Neuronal stem cell (in vitro differentiated cells): ENCODE measurements around the gene LMF1. TPM values are rescaled to one million over a fixed set of nuclear protein-coding genes. Genes with fewer than 3 reads are reported as not detected.

Source experiments
- DNase-seq: peaks from one replicate; pipeline ENCODE4 v3.0.0-alpha.2; 2013; ENCODE audit warnings: low spot score
- H2AFZ ChIP-seq: one replicate; pipeline ENCODE4 v1.6.1; 2013; ENCODE audit warnings: mild to moderate bottlenecking, low read length, inconsistent platforms
- H2AK5ac ChIP-seq: 2 replicates; pipeline ENCODE4 v1.6.1; 2013; ENCODE audit warnings: low read depth, mild to moderate bottlenecking, inconsistent platforms, low read length, moderate library complexity, mixed read lengths
- H2BK120ac ChIP-seq: 2 replicates; pipeline ENCODE4 v1.6.1; 2013; ENCODE audit warnings: low read depth, mild to moderate bottlenecking, inconsistent platforms, low read length, moderate library complexity, mixed read lengths
- H2BK12ac ChIP-seq: one replicate; pipeline ENCODE4 v1.6.1; 2013; ENCODE audit warnings: low read length, inconsistent platforms
- H2BK15ac ChIP-seq: 2 replicates; pipeline ENCODE4 v1.6.1; 2013; ENCODE audit warnings: mild to moderate bottlenecking, low read length, inconsistent platforms, mixed read lengths
- H2BK5ac ChIP-seq: one replicate; pipeline ENCODE4 v1.6.1; 2013; ENCODE audit warnings: inconsistent platforms, mild to moderate bottlenecking, low read length, moderate library complexity
- H3K14ac ChIP-seq: one replicate; pipeline ENCODE4 v1.6.1; 2013; ENCODE audit warnings: low read length, inconsistent platforms
- H3K18ac ChIP-seq: 2 replicates; pipeline ENCODE4 v1.6.1; 2013; ENCODE audit warnings: low read length, inconsistent platforms
- H3K23ac ChIP-seq: 2 replicates; pipeline ENCODE4 v1.6.1; 2013; ENCODE audit warnings: low read depth, mild to moderate bottlenecking, mixed read lengths, low read length, inconsistent platforms; ENCODE audit not compliant: poor library complexity
- H3K27ac ChIP-seq: replicated peaks from 3 replicates; pipeline ENCODE4 v1.5.1; 2013; ENCODE audit warnings: low read length, inconsistent platforms
- H3K27me3 ChIP-seq, 3 experiments: 2 replicates each; pipeline ENCODE4 v1.6.1; 2013; ENCODE audit warnings: low read length in 3 of 3, mild to moderate bottlenecking in 2 of 3, inconsistent platforms in 1 of 3, low read depth in 1 of 3, mixed read lengths in 1 of 3, moderate library complexity in 1 of 3; ENCODE audit not compliant: control insufficient read depth in 3 of 3, insufficient read depth in 3 of 3
- H3K36me3 ChIP-seq, 2 donors: replicated peaks in 1 of 2; 2 replicates each; pipeline ENCODE4 v1.6.1; 2013; ENCODE audit warnings: low read length in 2 of 2; ENCODE audit not compliant: control insufficient read depth in 2 of 2, insufficient read depth in 2 of 2
- H3K4ac ChIP-seq: 2 replicates; pipeline ENCODE4 v1.6.1; 2013; ENCODE audit warnings: inconsistent platforms, mild to moderate bottlenecking, low read length, moderate library complexity
- H3K4me1 ChIP-seq, 2 donors: 1 replicate in 1 of 2; 2 replicates in 1 of 2; pipeline ENCODE4 v1.6.1; 2013; ENCODE audit warnings: low read length in 2 of 2, low read depth in 1 of 2; ENCODE audit not compliant: control insufficient read depth in 2 of 2, insufficient read depth in 1 of 2
- H3K4me2 ChIP-seq: one replicate; pipeline ENCODE4 v1.6.1; 2013; ENCODE audit warnings: mild to moderate bottlenecking, low read length, inconsistent platforms; ENCODE audit not compliant: insufficient read depth, poor library complexity, severe bottlenecking
- H3K4me3 ChIP-seq, 2 donors: 2 replicates each; pipeline ENCODE4 v1.5.1; 2013; ENCODE audit warnings: low read length in 2 of 2, mild to moderate bottlenecking in 2 of 2, inconsistent platforms in 1 of 2, moderate library complexity in 1 of 2
- H3K79me1 ChIP-seq: one replicate; pipeline ENCODE4 v1.6.1; 2013; ENCODE audit warnings: low read depth, mild to moderate bottlenecking, inconsistent platforms, low read length, moderate library complexity
- H3K9ac ChIP-seq: one replicate; pipeline ENCODE4 v1.6.1; 2013; ENCODE audit warnings: mild to moderate bottlenecking, low read depth, low read length, inconsistent platforms; ENCODE audit not compliant: poor library complexity
- H3K9me3 ChIP-seq, 2 donors: replicated peaks in 1 of 2; 2 replicates each; pipeline versions ENCODE3 to v1.6.1; 2013; ENCODE audit warnings: low read length in 2 of 2, mild to moderate bottlenecking in 2 of 2, inconsistent platforms in 1 of 2, low read depth in 1 of 2, mixed read lengths in 1 of 2, moderate library complexity in 1 of 2; ENCODE audit not compliant: control insufficient read depth in 2 of 2, insufficient read depth in 1 of 2
- H4K8ac ChIP-seq: one replicate; pipeline ENCODE4 v1.6.1; 2013; ENCODE audit warnings: low read depth, mild to moderate bottlenecking, inconsistent platforms, low read length, moderate library complexity
- H4K91ac ChIP-seq: one replicate; pipeline ENCODE4 v1.6.1; 2013; ENCODE audit warnings: low read length, low read depth, mild to moderate bottlenecking, inconsistent platforms; ENCODE audit not compliant: poor library complexity
- WGBS, 2 donors: extraction: QIAGEN DNeasy Blood & Tissue Kit; methylation state at CpG; one replicate each; pipeline ENCODE4 v1.1.7; 2013; ENCODE audit warnings: missing lambda C conversion rate in 2 of 2, mixed read lengths in 1 of 2; ENCODE audit not compliant: insufficient read length in 2 of 2, insufficient replicate concordance in 1 of 2; ENCODE audit errors: extremely low coverage in 2 of 2; 5-methylcytosine and 5-hydroxymethylcytosine counted together
- polyA plus RNA-seq, 2 experiments: library from polyadenylated mRNA; stranded (reverse); fragments of 200-250 nt; gene quantifications; one replicate each; pipeline ENCODE4 v1.2.3, GENCODE V29; 2013

LMF1 gene
- 6.9 TPM for polyA plus RNA-seq (2013, experiment 1 of 2)
- 6.7 TPM for polyA plus RNA-seq (2013, experiment 2 of 2)

- peaks cover 3% of the 10 kb centered on the region for H3K79me1 ChIP-seq
- H2BK5ac ChIP-seq = peak within 1 kb of the TSS; percentile 79
- peak within 1 kb of the TSS; percentile 64 for H3K27ac ChIP-seq
- peak within 1 kb of the TSS; percentile 94 for H3K23ac ChIP-seq
- peak within 1 kb of the TSS; percentile 99 for H2AK5ac ChIP-seq
- H3K9me3 ChIP-seq = peaks cover 0 to 14% of the 10 kb centered on the region in 2 donors
- peak within 1 kb of the TSS; percentile 99 for H2BK15ac ChIP-seq
- peak within 1 kb of the TSS; percentile 97 for H3K14ac ChIP-seq
- H3K27me3 ChIP-seq = peaks cover 0 to 8% (median 0%) of the 10 kb centered on the region in 3 experiments
- peak within 1 kb of the TSS; percentile 98 for H3K9ac ChIP-seq
- H3K4ac ChIP-seq = peak within 1 kb of the TSS; percentile 87
- peak; percentile 89 for DNase-seq
- H4K8ac ChIP-seq = no peak within 1 kb of the TSS
- peak within 1 kb of the TSS; percentile 98 for H2AFZ ChIP-seq
- peak within 1 kb of the TSS; percentile 81 for H3K4me2 ChIP-seq
- peak within 1 kb of the TSS; percentile 97 for H2BK120ac ChIP-seq
- peak within 1 kb of the TSS; percentile 98 for H3K18ac ChIP-seq
- H3K36me3 ChIP-seq = peaks cover 4 to 18% of the 10 kb centered on the region in 2 donors
- H4K91ac ChIP-seq = peak within 1 kb of the TSS; percentile 74
- H2BK12ac ChIP-seq = peak within 1 kb of the TSS; percentile 100
- H3K4me3 ChIP-seq = peak within 1 kb of the TSS; percentile 73 to 86
- WGBS, 2 donors = no CpG with 5 or more reads among the region's 71 CpGs
- H3K4me1 ChIP-seq = peaks cover 15 to 27% of the 10 kb centered on the region in 2 donors
Measured at GRCh38 chr16:970766-971581, at the start of gene LMF1. Gene LMF1, minus strand, starts transcription at chr16:970984. Its CDS starts 4 bp downstream, at chr16:970980.

- H2BK5ac ChIP-seq = peak overlapping the region; percentile 85
- H3K4ac ChIP-seq = peak overlapping the region; percentile 53
- H3K9ac ChIP-seq = no peak overlapping the region
- peaks cover 12 to 32% of the 10 kb centered on the region in 2 donors for H3K4me1 ChIP-seq
- H3K79me1 ChIP-seq = no peaks in the 10 kb centered on the region
- peak overlapping the region; percentile 97 for H3K18ac ChIP-seq
- H2AK5ac ChIP-seq = peak overlapping the region; percentile 97
- no CpG with 5 or more reads among the region's 11 CpGs for WGBS, 2 donors
- no peak overlapping the region for H4K91ac ChIP-seq
- no peak overlapping the region for H3K4me2 ChIP-seq
- H3K36me3 ChIP-seq = no peaks in the 10 kb centered on the region
- H3K4me3 ChIP-seq = no peak overlapping the region
- DNase-seq = no peak
- H3K9me3 ChIP-seq = peaks cover 0 to 3% of the 10 kb centered on the region in 2 donors
- H4K8ac ChIP-seq = no peak overlapping the region
- H2BK12ac ChIP-seq = peak overlapping the region; percentile 97
- no peak overlapping the region for H3K14ac ChIP-seq
- peak overlapping the region; percentile 85 for H3K27ac ChIP-seq
- H3K23ac ChIP-seq = peak overlapping the region; percentile 25
- peak overlapping the region; percentile 94 for H2BK120ac ChIP-seq
- H2AFZ ChIP-seq = peak overlapping the region; percentile 29
- peak overlapping the region; percentile 65 for H2BK15ac ChIP-seq
- peaks cover 0 to 34% (median 0%) of the 10 kb centered on the region in 3 experiments for H3K27me3 ChIP-seq
Measured at GRCh38 chr16:1020091-1020399, 49.3 kb upstream of the LMF1 start.

DNA sequence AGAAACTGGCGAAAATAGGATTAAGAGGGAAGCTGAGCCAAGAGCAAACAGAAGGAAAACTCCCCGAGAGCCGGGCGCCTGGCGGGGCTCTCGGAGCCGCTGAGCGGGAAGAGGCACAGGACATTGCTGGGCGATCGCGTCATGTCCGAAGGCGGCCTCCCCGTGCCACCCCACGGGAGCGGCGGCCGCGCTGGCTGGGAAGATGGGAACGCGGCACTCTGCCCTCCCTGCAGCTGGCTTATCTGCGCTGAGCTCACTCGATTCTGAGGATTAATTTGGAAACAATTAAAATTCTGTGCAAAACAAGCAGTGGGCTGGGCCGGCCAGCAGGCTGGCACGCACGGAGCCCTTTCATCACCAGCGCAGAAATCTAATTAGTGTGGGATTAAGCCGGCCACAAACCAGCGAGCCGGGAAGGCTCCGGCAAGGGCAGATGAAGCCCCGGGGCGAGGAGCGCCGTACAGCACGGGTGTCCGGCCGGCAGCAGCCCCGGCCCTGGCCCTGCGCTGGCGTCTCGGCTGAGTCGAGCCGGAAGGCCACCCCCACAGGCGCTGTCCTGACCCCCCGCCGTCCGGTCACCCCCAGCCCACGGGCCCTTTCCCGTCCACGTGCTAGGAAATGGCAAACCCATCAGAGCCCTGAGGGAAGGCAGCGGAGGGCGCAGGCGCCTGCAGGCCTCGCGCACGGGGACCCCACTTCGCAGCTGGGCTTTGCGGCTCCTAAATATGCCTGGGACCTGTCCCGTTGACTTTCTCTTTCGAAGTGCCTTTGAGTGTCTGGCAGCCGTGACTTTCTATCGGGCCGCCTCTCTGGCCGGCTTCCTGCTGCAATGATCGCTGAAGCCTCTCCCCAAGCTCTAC is 48.7 kb upstream of the LMF1 start:
- Histone ChIP-seq H3K18ac (peak overlapping the region; percentile 97), H2BK12ac (peak overlapping the region; percentile 97), H3K27me3 (peaks cover 0 to 39% (median 0%) of the 10 kb centered on the region in 3 experiments), H3K9me3 (peaks cover 0 to 3% of the 10 kb centered on the region in 2 donors), H3K4me1 (peaks cover 12 to 37% of the 10 kb centered on the region in 2 donors), H3K9ac (no peak overlapping the region), H3K36me3 (no peaks in the 10 kb centered on the region), H3K4ac (no peak overlapping the region), H2BK15ac (peak overlapping the region; percentile 65), H3K4me3 (no peak overlapping the region), H3K4me2 (peak overlapping the region; percentile 37), H2AK5ac (peak overlapping the region; percentile 97), H3K23ac (peak overlapping the region; percentile 25), H2BK120ac (peak overlapping the region; percentile 94), H4K91ac (no peak overlapping the region), H2BK5ac (peak overlapping the region; percentile 85), H2AFZ (peak overlapping the region; percentile 29), H3K79me1 (no peaks in the 10 kb centered on the region), H4K8ac (no peak overlapping the region), H3K14ac (peak overlapping the region; percentile 56), H3K27ac (peak overlapping the region; percentile 85)
- peak; percentile 76 for DNase-seq
- no CpG with 5 or more reads among the region's 66 CpGs for WGBS, 2 donors
